Activated CD4-positive, alpha-beta memory T cell treated with anti-CD3 and anti-CD28 coated beads, Interleukin-2, amount 10 ng/mL, durations not matched to agents 7 days and 5 days (primary cell): ENCODE data around the gene LGALS3. TPM values are rescaled to one million over a fixed set of nuclear protein-coding genes. Genes with fewer than 3 reads are reported as not detected.

Source experiments
- CTCF ChIA-PET: fragments of 350-600 bp; sonication (Branson Sonifier 250); formaldehyde crosslinking; loops from one replicate; lab custom pipeline; 2021; ENCODE audit warnings: antibody characterized with exemption, inconsistent platforms; lab: Charles Lee
- POLR2A ChIA-PET: fragments of 350-600 bp; sonication (Branson Sonifier 250); formaldehyde crosslinking; loops from one replicate; lab custom pipeline; 2021; ENCODE audit warnings: antibody characterized with exemption; lab: Charles Lee
- DNase-seq: peaks from one replicate; pipeline ENCODE4 v3.0.0-alpha.2; 2020
- H3K27ac Mint-ChIP-seq: one replicate; pipeline ENCODE4 v1.8.0; 2021; ENCODE audit warnings: mild to moderate bottlenecking, mixed read lengths
- H3K27me3 Mint-ChIP-seq: one replicate; pipeline ENCODE4 v1.8.0; 2021; ENCODE audit warnings: mixed read lengths
- H3K36me3 Mint-ChIP-seq: one replicate; pipeline ENCODE4 v1.8.0; 2021; ENCODE audit warnings: low read depth, mixed read lengths
- H3K4me1 Mint-ChIP-seq: one replicate; pipeline ENCODE4 v1.8.0; 2021; ENCODE audit warnings: mixed read lengths
- H3K4me3 Mint-ChIP-seq: one replicate; pipeline ENCODE4 v1.8.0; 2021; ENCODE audit warnings: mild to moderate bottlenecking, mixed read lengths
- H3K9me3 Mint-ChIP-seq: one replicate; pipeline ENCODE4 v1.8.0; 2021; ENCODE audit warnings: mixed read lengths
- total RNA-seq, 2 experiments: library from RNA; stranded (reverse); gene quantifications; one replicate each; pipeline ENCODE4 v1.2.3, GENCODE V29; 2021

Gene LGALS3
- total RNA-seq, 2 experiments from 2014 or later, result 70.5 to 71.3 TPM

GRCh38 chr14:55160989-55161388, 31.9 kb downstream of the LGALS3 start:
- Mint-ChIP-seq H3K27ac (no peak overlapping the region), H3K27me3 (no peaks in the 10 kb centered on the region), H3K4me3 (no peak overlapping the region), H3K36me3 (peaks cover 68% of the 10 kb centered on the region), H3K4me1 (peaks cover 20% of the 10 kb centered on the region), H3K9me3 (no peaks in the 10 kb centered on the region)
- no peak for DNase-seq
- CTCF ChIA-PET, result interaction anchor here (0.6 to 4.5 kb wide), 23 partner anchors 8 to 333 kb away, joined by 3 to 32 read pairs (median 3); partner anchors contain the start of genes MAPK1IP1L and WDHD1
- POLR2A ChIA-PET, result interaction anchor here (0.9 to 2.3 kb wide), 6 partner anchors 10 to 110 kb away, joined by 3 to 16 read pairs (median 4); partner anchors contain the start of genes DLGAP5 and MAPK1IP1L

- no peak overlapping the region for H3K4me3 Mint-ChIP-seq
- no peaks in the 10 kb centered on the region for H3K9me3 Mint-ChIP-seq
- no peak for DNase-seq
- H3K27me3 Mint-ChIP-seq, result no peaks in the 10 kb centered on the region
- ChIA-PET POLR2A (interaction anchor here (1.3 to 1.5 kb wide), 2 partner anchors 10 to 144 kb away, joined by 4 read pairs; partner anchors contain the start of genes SOCS4 and WDHD1), CTCF (interaction anchor here (1.3 kb wide), 1 partner anchor 10 kb away, joined by 5 read pairs; no protein-coding TSS in a partner anchor)
- H3K36me3 Mint-ChIP-seq, result peaks cover 68% of the 10 kb centered on the region
- no peaks in the 10 kb centered on the region for H3K4me1 Mint-ChIP-seq
- no peak overlapping the region for H3K27ac Mint-ChIP-seq
Measured at GRCh38 chr14:55170526-55170925, 41.5 kb downstream of the LGALS3 start.

DNA sequence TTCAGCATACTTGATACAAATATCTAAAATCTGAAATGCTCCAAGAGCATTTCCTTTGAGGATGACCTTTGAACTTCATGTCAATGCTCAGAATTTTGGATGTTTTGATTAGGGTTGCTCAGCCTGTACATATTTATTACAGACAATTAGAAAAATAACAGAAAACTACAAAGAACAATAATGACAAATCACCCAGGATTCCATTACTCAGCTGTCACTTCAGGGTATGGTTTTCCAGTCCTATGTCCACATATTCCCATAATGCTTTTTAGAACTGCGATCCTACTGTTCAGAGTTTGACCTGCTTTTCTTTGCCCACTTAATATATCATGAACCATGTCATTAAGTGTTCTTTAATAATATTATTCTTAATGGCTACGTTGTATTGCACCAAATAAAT, 51.0 kb downstream of the LGALS3 start:
- H3K36me3 Mint-ChIP-seq, result peaks cover 73% of the 10 kb centered on the region
- CTCF ChIA-PET, result no interaction called here
- POLR2A ChIA-PET, result interaction anchor here (2.5 kb wide), 1 partner anchor 11 kb away, joined by 8 read pairs; the partner anchor contains the start of gene DLGAP5
- no peak overlapping the region for H3K4me3 Mint-ChIP-seq
- no peak for DNase-seq
- H3K9me3 Mint-ChIP-seq, result no peaks in the 10 kb centered on the region
- H3K27me3 Mint-ChIP-seq, result no peaks in the 10 kb centered on the region
- H3K4me1 Mint-ChIP-seq, result peaks cover 18% of the 10 kb centered on the region
- no peak overlapping the region for H3K27ac Mint-ChIP-seq

DNA sequence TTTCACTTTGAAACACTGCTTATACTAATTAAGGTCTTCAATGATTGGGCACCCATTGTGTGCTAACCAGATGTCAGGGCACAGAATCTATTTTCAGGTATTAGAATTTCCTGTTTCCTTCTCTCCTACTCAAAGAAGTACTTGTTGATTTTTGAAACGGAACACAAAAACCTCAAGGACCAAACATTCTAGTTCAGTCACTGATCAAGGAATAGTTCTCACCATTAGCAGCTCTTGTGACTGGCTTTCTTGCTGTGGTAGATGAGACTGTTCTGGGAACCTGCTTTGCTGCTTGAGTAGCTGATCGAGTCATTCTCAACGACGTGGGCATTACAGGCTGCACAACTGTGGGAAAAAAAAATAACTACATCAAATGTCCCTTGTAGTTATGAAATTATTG, 51.4 kb downstream of the LGALS3 start:
- CTCF ChIA-PET, result interaction anchor here (1.0 kb wide), 1 partner anchor 129 kb away, joined by 3 read pairs; no protein-coding TSS in a partner anchor
- peaks cover 73% of the 10 kb centered on the region for H3K36me3 Mint-ChIP-seq
- POLR2A ChIA-PET, result interaction anchor here (2.5 kb wide), 1 partner anchor 11 kb away, joined by 8 read pairs; the partner anchor contains the start of gene DLGAP5
- H3K27ac Mint-ChIP-seq, result peak overlapping the region; percentile 36
- H3K9me3 Mint-ChIP-seq, result no peaks in the 10 kb centered on the region
- DNase-seq, result no peak
- H3K4me1 Mint-ChIP-seq, result peaks cover 18% of the 10 kb centered on the region
- H3K27me3 Mint-ChIP-seq, result no peaks in the 10 kb centered on the region
- no peak overlapping the region for H3K4me3 Mint-ChIP-seq

DNA sequence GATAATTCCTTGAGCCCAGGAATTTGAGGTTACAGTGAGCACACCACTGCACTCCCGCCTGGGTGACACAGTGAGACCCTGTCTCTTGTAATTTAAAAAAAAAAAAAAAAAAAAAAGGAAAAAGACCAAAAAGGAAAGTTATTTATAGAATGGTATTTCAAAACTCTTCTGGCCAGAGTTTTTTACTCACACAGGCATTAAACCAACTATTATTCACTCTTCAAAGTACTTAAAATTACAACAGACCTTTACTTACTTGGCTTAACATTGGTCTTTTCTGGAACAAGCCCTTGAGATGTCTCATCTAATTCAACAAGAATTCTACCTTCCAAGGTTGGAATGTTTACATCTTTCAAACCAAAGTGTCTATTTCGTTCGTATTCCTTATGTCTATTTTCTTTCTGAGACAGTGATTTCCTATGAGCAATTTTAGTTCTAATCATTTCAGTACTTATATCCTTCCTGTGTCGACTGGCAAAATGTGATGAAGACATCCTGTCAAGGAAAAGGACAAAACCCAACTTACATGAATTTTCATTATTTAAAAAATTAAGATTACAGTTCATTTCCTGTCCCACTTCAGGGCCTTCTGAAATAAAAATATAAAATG, 59.7 kb downstream of the LGALS3 start:
- ChIA-PET POLR2A (interaction anchor here (0.6 to 3.3 kb wide), 5 partner anchors 10 to 162 kb away, joined by 3 to 34 read pairs (median 4); partner anchors contain the start of genes MAPK1IP1L, SOCS4 and WDHD1), CTCF (interaction anchor here (0.6 to 1.3 kb wide), 2 partner anchors 99 to 137 kb away, joined by 3 to 8 read pairs; partner anchors contain the start of gene MAPK1IP1L)
- peak overlapping the region; percentile 77 for H3K4me3 Mint-ChIP-seq
- H3K9me3 Mint-ChIP-seq, result no peaks in the 10 kb centered on the region
- no peak for DNase-seq
- H3K27ac Mint-ChIP-seq, result peak overlapping the region; percentile 13
- peaks cover 42% of the 10 kb centered on the region for H3K36me3 Mint-ChIP-seq
- peaks cover 40% of the 10 kb centered on the region for H3K4me1 Mint-ChIP-seq
- H3K27me3 Mint-ChIP-seq, result no peaks in the 10 kb centered on the region

DNA sequence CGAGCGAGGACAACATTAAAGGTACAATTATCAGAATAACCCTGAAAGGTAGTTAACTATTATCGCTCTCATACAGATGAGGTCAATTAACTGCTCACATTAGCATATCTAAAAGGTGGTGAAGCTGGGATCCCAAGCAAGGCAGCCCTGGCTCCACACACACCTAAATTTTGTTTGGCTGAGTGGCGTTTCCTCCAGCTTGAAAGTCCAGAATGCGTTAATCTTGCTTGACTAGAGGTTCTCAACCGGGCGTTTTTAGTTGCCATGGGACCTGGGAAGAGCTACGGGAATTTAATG, 61.8 kb downstream of the LGALS3 start:
- ChIA-PET CTCF (interaction anchor here (0.8 to 3.0 kb wide), 8 partner anchors 10 to 139 kb away, joined by 3 to 16 read pairs (median 6); partner anchors contain the start of genes FBXO34 and MAPK1IP1L), POLR2A (interaction anchor here (0.7 to 3.3 kb wide), 29 partner anchors 8 to 390 kb away, joined by 3 to 34 read pairs (median 6); partner anchors contain the start of genes ATG14, GCH1, LGALS3 and MAPK1IP1L)
- peaks cover 31% of the 10 kb centered on the region for H3K36me3 Mint-ChIP-seq
- DNase-seq, result peak; percentile 30
- H3K27me3 Mint-ChIP-seq, result no peaks in the 10 kb centered on the region
- H3K9me3 Mint-ChIP-seq, result no peaks in the 10 kb centered on the region
- H3K4me1 Mint-ChIP-seq, result peaks cover 40% of the 10 kb centered on the region
- peak overlapping the region; percentile 83 for H3K27ac Mint-ChIP-seq
- H3K4me3 Mint-ChIP-seq, result peak overlapping the region; percentile 77

GRCh38 chr14:55191203-55192053, 62.4 kb downstream of the LGALS3 start, which contains the start of gene DLGAP5:
TSS of gene DLGAP5 (minus strand) at chr14:55191585. CDS start at chr14:55189179, 2,406 bp downstream.
- H3K36me3 Mint-ChIP-seq, result peaks cover 27% of the 10 kb centered on the region
- peak within 1 kb of the TSS; percentile 83 for H3K27ac Mint-ChIP-seq
- peak; percentile 95 for DNase-seq
- H3K4me1 Mint-ChIP-seq, result peaks cover 39% of the 10 kb centered on the region
- H3K27me3 Mint-ChIP-seq, result peaks cover 4% of the 10 kb centered on the region
- POLR2A ChIA-PET, result interaction anchor here (0.6 to 3.3 kb wide), 37 partner anchors 9 to 390 kb away, joined by 3 to 34 read pairs (median 4); partner anchors contain the start of genes ATG14, GCH1, LGALS3 and MAPK1IP1L
- peak within 1 kb of the TSS; percentile 77 for H3K4me3 Mint-ChIP-seq
- CTCF ChIA-PET, result interaction anchor here (0.7 to 3.0 kb wide), 9 partner anchors 10 to 385 kb away, joined by 3 to 16 read pairs (median 5); partner anchors contain the start of genes FBXO34 and MAPK1IP1L
- no peaks in the 10 kb centered on the region for H3K9me3 Mint-ChIP-seq

DNA sequence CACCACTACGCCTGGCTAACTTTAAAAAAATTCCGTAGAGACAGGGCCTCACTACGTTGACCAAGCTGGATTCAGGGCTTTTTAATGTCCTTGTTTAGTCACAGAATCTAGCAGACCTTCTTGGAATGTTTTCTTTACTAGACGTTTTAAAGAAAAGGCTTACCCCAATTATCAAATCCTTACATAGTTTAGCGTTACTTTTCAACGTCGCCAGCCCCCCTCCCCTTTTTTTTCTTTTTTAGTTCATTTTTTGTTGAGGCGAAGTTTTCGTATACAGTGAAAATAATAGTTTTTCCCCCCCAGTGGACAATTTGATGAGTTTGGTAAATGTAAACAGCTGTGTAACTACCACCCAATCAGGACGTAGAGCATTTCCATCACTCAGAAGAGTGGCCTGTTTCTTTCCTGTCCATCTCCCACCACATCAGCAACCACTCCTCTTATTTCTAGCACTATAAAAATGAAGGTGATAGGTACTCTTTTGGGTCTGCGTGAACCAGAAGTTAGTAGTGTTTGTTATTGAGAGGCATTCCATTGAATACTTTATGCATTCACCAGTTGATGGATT, 63.1 kb downstream of the LGALS3 start:
- H3K27me3 Mint-ChIP-seq, result peaks cover 4% of the 10 kb centered on the region
- POLR2A ChIA-PET, result interaction anchor here (0.7 to 3.3 kb wide), 19 partner anchors 8 to 383 kb away, joined by 3 to 34 read pairs (median 6); partner anchors contain the start of genes LGALS3, MAPK1IP1L, SOCS4 and WDHD1
- peak overlapping the region; percentile 77 for H3K4me3 Mint-ChIP-seq
- no peak for DNase-seq
- CTCF ChIA-PET, result interaction anchor here (0.7 to 3.0 kb wide), 8 partner anchors 9 to 384 kb away, joined by 3 to 16 read pairs (median 6); partner anchors contain the start of genes FBXO34 and MAPK1IP1L
- no peaks in the 10 kb centered on the region for H3K9me3 Mint-ChIP-seq
- peaks cover 35% of the 10 kb centered on the region for H3K4me1 Mint-ChIP-seq
- H3K36me3 Mint-ChIP-seq, result peaks cover 20% of the 10 kb centered on the region
- peak overlapping the region; percentile 44 for H3K27ac Mint-ChIP-seq

GRCh38 chr14:55194656-55195355, 65.8 kb downstream of the LGALS3 start:
- Mint-ChIP-seq H3K36me3 (peaks cover 3% of the 10 kb centered on the region), H3K4me1 (peaks cover 18% of the 10 kb centered on the region), H3K27ac (no peak overlapping the region), H3K4me3 (no peak overlapping the region), H3K27me3 (peaks cover 8% of the 10 kb centered on the region), H3K9me3 (no peaks in the 10 kb centered on the region)
- DNase-seq, result no peak
- POLR2A ChIA-PET, result interaction anchor here (1.3 kb wide), 1 partner anchor 143 kb away, joined by 3 read pairs; the partner anchor contains the start of gene MAPK1IP1L
- CTCF ChIA-PET, result interaction anchor here (1.3 kb wide), 1 partner anchor 77 kb away, joined by 3 read pairs; no protein-coding TSS in a partner anchor
